ENCODE data around the gene PRR5L. TPM values are rescaled to one million over a fixed set of nuclear protein-coding genes. Genes with fewer than 3 reads are reported as not detected.

PRR5L gene
- total and polyA plus RNA-seq, 2 experiments from 2014 or later: 3.1 to 8.9 TPM

DNA sequence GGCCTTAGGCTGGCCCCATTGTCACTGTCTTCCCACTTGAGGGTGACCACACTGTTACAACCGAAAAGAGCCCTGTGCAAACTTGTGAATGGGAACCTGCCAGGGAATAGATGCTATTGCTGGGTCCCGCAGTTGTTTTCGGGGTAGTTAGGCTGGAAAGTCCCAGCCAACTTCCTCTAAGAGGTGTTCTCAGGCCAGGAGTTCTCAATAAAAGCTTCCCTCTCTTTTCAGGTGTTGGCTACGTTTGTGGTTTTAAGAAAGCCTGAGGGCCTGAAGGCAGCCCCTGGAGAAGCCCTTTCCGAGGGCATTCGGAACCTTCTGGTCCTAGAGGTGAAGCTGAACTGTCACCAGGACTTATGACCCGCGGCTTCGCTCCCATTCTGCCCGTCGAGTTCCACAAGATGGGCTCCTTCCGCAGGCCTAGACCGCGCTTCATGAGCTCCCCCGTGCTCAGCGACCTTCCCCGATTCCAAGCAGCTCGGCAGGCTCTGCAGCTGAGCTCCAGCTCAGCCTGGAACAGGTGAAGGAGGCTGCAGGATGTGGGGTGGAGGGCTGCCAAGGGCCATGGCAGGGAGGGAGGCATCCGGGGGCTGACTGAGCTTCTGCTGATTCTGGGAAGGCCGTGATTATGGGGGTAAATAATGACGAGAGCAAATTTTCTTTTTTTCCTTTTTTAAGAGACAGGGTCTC, 104.8 kb downstream of the PRR5L start (continued):
- TF ChIP-seq, protein P1, sequence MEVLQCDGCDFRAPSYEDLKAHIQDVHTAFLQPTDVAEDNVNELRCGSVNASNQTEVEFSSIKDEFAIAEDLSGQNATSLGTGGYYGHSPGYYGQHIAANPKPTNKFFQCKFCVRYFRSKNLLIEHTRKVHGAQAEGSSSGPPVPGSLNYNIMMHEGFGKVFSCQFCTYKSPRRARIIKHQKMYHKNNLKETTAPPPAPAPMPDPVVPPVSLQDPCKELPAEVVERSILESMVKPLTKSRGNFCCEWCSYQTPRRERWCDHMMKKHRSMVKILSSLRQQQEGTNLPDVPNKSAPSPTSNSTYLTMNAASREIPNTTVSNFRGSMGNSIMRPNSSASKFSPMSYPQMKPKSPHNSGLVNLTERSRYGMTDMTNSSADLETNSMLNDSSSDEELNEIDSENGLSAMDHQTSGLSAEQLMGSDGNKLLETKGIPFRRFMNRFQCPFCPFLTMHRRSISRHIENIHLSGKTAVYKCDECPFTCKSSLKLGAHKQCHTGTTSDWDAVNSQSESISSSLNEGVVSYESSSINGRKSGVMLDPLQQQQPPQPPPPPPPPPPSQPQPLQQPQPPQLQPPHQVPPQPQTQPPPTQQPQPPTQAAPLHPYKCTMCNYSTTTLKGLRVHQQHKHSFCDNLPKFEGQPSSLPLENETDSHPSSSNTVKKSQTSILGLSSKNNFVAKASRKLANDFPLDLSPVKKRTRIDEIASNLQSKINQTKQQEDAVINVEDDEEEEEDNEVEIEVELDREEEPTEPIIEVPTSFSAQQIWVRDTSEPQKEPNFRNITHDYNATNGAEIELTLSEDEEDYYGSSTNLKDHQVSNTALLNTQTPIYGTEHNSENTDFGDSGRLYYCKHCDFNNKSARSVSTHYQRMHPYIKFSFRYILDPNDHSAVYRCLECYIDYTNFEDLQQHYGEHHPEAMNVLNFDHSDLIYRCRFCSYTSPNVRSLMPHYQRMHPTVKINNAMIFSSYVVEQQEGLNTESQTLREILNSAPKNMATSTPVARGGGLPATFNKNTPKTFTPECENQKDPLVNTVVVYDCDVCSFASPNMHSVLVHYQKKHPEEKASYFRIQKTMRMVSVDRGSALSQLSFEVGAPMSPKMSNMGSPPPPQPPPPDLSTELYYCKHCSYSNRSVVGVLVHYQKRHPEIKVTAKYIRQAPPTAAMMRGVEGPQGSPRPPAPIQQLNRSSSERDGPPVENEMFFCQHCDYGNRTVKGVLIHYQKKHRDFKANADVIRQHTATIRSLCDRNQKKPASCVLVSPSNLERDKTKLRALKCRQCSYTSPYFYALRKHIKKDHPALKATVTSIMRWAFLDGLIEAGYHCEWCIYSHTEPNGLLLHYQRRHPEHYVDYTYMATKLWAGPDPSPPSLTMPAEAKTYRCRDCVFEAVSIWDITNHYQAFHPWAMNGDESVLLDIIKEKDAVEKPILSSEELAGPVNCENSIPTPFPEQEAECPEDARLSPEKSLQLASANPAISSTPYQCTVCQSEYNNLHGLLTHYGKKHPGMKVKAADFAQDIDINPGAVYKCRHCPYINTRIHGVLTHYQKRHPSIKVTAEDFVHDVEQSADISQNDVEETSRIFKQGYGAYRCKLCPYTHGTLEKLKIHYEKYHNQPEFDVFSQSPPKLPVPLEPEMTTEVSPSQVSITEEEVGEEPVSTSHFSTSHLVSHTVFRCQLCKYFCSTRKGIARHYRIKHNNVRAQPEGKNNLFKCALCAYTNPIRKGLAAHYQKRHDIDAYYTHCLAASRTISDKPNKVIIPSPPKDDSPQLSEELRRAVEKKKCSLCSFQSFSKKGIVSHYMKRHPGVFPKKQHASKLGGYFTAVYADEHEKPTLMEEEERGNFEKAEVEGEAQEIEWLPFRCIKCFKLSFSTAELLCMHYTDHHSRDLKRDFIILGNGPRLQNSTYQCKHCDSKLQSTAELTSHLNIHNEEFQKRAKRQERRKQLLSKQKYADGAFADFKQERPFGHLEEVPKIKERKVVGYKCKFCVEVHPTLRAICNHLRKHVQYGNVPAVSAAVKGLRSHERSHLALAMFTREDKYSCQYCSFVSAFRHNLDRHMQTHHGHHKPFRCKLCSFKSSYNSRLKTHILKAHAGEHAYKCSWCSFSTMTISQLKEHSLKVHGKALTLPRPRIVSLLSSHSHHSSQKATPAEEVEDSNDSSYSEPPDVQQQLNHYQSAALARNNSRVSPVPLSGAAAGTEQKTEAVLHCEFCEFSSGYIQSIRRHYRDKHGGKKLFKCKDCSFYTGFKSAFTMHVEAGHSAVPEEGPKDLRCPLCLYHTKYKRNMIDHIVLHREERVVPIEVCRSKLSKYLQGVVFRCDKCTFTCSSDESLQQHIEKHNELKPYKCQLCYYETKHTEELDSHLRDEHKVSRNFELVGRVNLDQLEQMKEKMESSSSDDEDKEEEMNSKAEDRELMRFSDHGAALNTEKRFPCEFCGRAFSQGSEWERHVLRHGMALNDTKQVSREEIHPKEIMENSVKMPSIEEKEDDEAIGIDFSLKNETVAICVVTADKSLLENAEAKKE (CRISPR knock-in tag; IDR thresholded peaks at IDR 0.05): no peak
- TF ChIP-seq EZH2 (IDR thresholded peaks at IDR 0.05; ENCODE audit: low read depth, unreplicated experiment) (no peak), ZNF114 (CRISPR knock-in tag; IDR thresholded peaks at IDR 0.05) (no peak)

DNA sequence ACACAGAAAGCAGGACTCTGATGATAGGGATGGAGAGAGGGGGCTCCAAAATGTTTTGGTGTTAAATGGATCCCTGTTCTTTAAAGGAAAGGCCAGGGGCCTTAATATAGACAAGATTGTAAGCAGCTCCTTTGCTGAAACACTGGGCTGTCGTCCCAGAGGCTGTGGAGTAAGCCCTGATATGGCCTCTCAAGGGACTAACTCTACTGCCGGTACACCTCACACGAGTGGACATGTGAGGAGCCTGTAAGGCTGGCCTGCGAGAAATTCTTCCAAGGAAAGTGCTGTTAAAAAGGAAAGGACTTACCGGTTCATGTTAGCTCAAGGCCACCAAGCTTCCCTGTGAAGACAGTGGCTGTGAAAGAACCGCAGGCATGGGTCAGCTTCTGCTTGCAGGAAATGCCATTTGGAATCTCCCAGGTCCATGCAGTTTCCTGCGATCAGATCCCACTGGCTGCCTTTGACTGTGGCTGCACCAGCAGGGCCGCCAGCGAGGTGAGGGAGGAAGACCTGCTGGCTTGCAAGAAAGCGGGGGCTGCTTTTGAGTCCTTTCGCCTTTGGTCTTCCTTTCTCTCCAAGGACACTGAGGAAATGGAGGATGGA, 106.6 kb downstream of the PRR5L start:
- no peaks in the 10 kb centered on the region for H3K27me3 ChIP-seq (ENCODE audit: insufficient read depth)
- H3K4me1 ChIP-seq (ENCODE audit: insufficient read depth): no peaks in the 10 kb centered on the region
- H3K4me3 ChIP-seq: no peak overlapping the region
- Mint-ChIP-seq H3K27me3 (ENCODE audit: insufficient read depth, low read depth, poor library complexity) (peaks cover 4% of the 10 kb centered on the region), H3K9me3 (no peaks in the 10 kb centered on the region; the same call in 2 of the 3 replicates), H3K27ac (no peak overlapping the region), H3K4me3 (no peak overlapping the region), H3K36me3 (ENCODE audit: low read depth) (peaks cover 3% of the 10 kb centered on the region; the same call in 1 of the 3 replicates), H3K4me1 (no peaks in the 10 kb centered on the region)
- H3K79me2 ChIP-seq (replicated peaks; ENCODE audit: insufficient read depth): no peaks in the 10 kb centered on the region
- H3K9me2 ChIP-seq (ENCODE audit: insufficient read depth): no peaks in the 10 kb centered on the region
- DNase-seq (ENCODE audit: low spot score) (no peak), ATAC-seq (no peak)
- no peaks in the 10 kb centered on the region for H3K36me3 ChIP-seq (ENCODE audit: insufficient read depth)
- TF ChIP-seq ZNF114 (CRISPR knock-in tag; IDR thresholded peaks at IDR 0.05) (no peak), EZH2phosphoT487 (IDR thresholded peaks at IDR 0.05; ENCODE audit: unreplicated experiment) (no peak), ZNF331 (CRISPR knock-in tag; IDR thresholded peaks at IDR 0.05; ENCODE audit: low read depth) (no peak), EZH2 (IDR thresholded peaks at IDR 0.05; ENCODE audit: low read depth, unreplicated experiment) (no peak), POLR2AphosphoS5 (IDR thresholded peaks at IDR 0.05; ENCODE audit: low read depth) (no peak), CREB1 (CRISPR knock-in tag; IDR thresholded peaks at IDR 0.05; ENCODE audit: low read depth) (no peak)
- TF ChIP-seq, protein P1 (CRISPR knock-in tag; IDR thresholded peaks at IDR 0.05): no peak
- H2AFZ ChIP-seq: no peak overlapping the region
- no peak overlapping the region for H3K27ac ChIP-seq (ENCODE audit: low read depth)
- no peaks in the 10 kb centered on the region for H4K20me1 ChIP-seq (replicated peaks; ENCODE audit: insufficient read depth)
- no peak overlapping the region for H3K4me2 ChIP-seq
- H3F3A ChIP-seq (replicated peaks; ENCODE audit: low read depth): no peaks in the 10 kb centered on the region

Measured in GM23338 (cell line).